ENCODE data around the gene R3HDM4.

DNA sequence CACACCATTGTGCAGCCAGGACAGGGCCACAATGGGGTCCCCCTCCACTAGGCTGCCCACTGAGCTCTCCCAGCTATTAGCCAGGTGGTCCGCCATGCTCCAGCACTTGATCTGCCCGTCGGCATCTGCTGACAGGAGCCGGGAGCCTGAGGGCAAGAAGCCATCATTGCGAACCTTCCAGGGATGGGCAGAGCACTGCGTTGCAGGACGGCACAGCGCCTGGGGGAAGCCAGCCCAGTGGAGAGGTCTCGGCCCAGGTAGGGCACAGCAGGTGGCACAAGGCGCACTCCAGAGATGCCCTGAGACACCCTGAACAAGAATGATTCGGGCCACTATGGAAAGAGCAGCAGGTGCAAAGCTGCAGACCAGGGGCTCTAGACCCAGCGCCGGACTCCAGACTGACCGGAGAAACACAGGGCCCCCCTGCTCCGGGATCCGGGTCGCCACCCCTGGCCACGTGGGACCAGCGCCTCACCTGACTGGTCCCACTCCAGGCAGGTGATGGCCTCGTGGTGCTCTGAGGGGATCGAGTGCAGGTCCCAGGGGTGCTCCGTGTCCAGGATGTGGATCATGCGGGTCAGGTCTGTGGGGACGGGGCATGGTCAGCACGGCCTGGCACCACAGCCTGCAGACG lies 23.2 kb downstream of the R3HDM4 start:
- TF ChIP-seq, protein P1, sequence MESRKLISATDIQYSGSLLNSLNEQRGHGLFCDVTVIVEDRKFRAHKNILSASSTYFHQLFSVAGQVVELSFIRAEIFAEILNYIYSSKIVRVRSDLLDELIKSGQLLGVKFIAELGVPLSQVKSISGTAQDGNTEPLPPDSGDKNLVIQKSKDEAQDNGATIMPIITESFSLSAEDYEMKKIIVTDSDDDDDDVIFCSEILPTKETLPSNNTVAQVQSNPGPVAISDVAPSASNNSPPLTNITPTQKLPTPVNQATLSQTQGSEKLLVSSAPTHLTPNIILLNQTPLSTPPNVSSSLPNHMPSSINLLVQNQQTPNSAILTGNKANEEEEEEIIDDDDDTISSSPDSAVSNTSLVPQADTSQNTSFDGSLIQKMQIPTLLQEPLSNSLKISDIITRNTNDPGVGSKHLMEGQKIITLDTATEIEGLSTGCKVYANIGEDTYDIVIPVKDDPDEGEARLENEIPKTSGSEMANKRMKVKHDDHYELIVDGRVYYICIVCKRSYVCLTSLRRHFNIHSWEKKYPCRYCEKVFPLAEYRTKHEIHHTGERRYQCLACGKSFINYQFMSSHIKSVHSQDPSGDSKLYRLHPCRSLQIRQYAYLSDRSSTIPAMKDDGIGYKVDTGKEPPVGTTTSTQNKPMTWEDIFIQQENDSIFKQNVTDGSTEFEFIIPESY (IDR thresholded peaks at IDR 0.05), result no peak
- TF ChIP-seq, protein P2, sequence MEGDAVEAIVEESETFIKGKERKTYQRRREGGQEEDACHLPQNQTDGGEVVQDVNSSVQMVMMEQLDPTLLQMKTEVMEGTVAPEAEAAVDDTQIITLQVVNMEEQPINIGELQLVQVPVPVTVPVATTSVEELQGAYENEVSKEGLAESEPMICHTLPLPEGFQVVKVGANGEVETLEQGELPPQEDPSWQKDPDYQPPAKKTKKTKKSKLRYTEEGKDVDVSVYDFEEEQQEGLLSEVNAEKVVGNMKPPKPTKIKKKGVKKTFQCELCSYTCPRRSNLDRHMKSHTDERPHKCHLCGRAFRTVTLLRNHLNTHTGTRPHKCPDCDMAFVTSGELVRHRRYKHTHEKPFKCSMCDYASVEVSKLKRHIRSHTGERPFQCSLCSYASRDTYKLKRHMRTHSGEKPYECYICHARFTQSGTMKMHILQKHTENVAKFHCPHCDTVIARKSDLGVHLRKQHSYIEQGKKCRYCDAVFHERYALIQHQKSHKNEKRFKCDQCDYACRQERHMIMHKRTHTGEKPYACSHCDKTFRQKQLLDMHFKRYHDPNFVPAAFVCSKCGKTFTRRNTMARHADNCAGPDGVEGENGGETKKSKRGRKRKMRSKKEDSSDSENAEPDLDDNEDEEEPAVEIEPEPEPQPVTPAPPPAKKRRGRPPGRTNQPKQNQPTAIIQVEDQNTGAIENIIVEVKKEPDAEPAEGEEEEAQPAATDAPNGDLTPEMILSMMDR (IDR thresholded peaks at IDR 0.05; ENCODE audit: low read depth, low read length, missing input control), result no peak
- TF ChIP-seq, protein P3, sequence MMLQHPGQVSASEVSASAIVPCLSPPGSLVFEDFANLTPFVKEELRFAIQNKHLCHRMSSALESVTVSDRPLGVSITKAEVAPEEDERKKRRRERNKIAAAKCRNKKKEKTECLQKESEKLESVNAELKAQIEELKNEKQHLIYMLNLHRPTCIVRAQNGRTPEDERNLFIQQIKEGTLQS (IDR thresholded peaks at IDR 0.05), result no peak
- TF ChIP-seq, protein P4, sequence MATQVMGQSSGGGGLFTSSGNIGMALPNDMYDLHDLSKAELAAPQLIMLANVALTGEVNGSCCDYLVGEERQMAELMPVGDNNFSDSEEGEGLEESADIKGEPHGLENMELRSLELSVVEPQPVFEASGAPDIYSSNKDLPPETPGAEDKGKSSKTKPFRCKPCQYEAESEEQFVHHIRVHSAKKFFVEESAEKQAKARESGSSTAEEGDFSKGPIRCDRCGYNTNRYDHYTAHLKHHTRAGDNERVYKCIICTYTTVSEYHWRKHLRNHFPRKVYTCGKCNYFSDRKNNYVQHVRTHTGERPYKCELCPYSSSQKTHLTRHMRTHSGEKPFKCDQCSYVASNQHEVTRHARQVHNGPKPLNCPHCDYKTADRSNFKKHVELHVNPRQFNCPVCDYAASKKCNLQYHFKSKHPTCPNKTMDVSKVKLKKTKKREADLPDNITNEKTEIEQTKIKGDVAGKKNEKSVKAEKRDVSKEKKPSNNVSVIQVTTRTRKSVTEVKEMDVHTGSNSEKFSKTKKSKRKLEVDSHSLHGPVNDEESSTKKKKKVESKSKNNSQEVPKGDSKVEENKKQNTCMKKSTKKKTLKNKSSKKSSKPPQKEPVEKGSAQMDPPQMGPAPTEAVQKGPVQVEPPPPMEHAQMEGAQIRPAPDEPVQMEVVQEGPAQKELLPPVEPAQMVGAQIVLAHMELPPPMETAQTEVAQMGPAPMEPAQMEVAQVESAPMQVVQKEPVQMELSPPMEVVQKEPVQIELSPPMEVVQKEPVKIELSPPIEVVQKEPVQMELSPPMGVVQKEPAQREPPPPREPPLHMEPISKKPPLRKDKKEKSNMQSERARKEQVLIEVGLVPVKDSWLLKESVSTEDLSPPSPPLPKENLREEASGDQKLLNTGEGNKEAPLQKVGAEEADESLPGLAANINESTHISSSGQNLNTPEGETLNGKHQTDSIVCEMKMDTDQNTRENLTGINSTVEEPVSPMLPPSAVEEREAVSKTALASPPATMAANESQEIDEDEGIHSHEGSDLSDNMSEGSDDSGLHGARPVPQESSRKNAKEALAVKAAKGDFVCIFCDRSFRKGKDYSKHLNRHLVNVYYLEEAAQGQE (IDR thresholded peaks at IDR 0.05), result no peak
- TF ChIP-seq GABPA (IDR thresholded peaks at IDR 0.05 in 1 of 2, conservative IDR thresholded peaks at IDR 0.05 in 1 of 2) (no peak), TAF1 (conservative IDR thresholded peaks at IDR 0.05) (no peak), HNF4A (conservative IDR thresholded peaks at IDR 0.05) (no peak), EGR1 (IDR thresholded peaks at IDR 0.05; ENCODE audit: low read depth in 2 of 2) (no peak), SP1 (IDR thresholded peaks at IDR 0.05) (no peak), JUND (IDR thresholded peaks at IDR 0.05) (no peak), RXRA (IDR thresholded peaks at IDR 0.05) (no peak), RAD21 (IDR thresholded peaks at IDR 0.05) (no peak)

Measured in liver (tissue), 3 donors.